ENCODE data around the gene C1orf105.

The C1orf105 gene

DNA sequence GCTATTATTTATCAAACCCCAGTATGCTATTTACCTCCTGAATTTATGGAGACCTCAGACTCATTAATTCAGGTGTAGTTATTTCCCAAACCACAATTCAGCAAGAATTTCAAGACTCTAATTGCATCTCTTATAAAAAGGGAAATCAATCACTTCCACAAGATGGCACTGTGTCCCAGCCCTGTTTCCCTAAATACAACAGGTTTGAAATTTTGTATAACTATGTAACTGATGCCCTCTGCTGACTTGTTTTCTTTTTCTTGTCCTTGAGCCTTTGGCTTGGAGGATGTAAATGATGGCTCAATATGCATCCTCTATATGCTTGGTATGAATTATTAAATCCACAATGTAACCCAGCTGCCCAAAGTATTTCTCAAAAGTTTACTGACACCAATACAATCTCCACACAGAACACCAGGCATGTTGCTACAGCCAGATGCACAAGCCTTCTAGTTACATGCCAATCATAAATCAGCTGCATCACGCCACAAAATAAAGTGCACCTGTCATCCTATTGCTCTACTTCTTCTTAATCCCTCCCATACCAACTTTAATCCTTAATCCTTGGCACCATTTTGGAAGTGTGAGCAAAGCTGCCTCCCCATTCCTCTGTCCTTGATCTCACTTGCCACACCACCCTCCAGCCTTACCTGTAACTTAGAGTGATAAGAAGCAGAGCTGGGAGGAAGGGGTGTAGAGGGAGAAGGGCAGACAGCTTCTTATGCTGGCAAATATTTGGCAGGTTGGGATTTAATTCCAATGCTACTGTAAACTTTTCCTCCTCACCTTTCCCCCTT, 9.0 kb downstream of the C1orf105 start:
- H4K91ac ChIP-seq (ENCODE audit: low read length) = no peak overlapping the region
- no peak overlapping the region for H3K9ac ChIP-seq (ENCODE audit: low read length)
- H2AK5ac ChIP-seq (ENCODE audit: low read length, severe bottlenecking) = no peak overlapping the region
- H3K18ac ChIP-seq (ENCODE audit: low read depth in 1 of 2, low read length in 2 of 2) = no peak overlapping the region
- H3K79me1 ChIP-seq (replicated peaks; ENCODE audit: low read length, poor library complexity, severe bottlenecking) = peaks cover 31% of the 10 kb centered on the region
- H3K4me1 ChIP-seq (ENCODE audit: control insufficient read depth, insufficient read depth, low read depth, low read length) = peaks cover 5% of the 10 kb centered on the region
- H3K9me3 ChIP-seq (ENCODE audit: control insufficient read depth, low read length) = no peaks in the 10 kb centered on the region
- no peak overlapping the region for H3K23ac ChIP-seq (ENCODE audit: low read length in 2 of 2)
- H3K4me2 ChIP-seq (ENCODE audit: low read length, poor library complexity, severe bottlenecking) = no peak overlapping the region
- no peak overlapping the region for H3K4ac ChIP-seq (ENCODE audit: low read depth in 1 of 2, low read length in 2 of 2)
- H2BK5ac ChIP-seq (ENCODE audit: low read depth, low read length, poor library complexity, severe bottlenecking) = no peak overlapping the region
- no peak overlapping the region for H4K8ac ChIP-seq (ENCODE audit: low read length)
- no peak overlapping the region for H3K27ac ChIP-seq (ENCODE audit: low read length, poor library complexity, severe bottlenecking)
- 100% methylated on average over 1 of the region's 1 CpG for WGBS
- H3K36me3 ChIP-seq (ENCODE audit: control insufficient read depth in 1 of 2, insufficient read depth in 2 of 2, low read depth in 1 of 2, low read length in 2 of 2) = peaks cover 0 to 8% of the 10 kb centered on the region in 2 experiments
- peak; percentile 71 for DNase-seq
- H3K14ac ChIP-seq (ENCODE audit: low read length in 2 of 2) = no peak overlapping the region
- no peak overlapping the region for H2BK120ac ChIP-seq (ENCODE audit: low read depth, low read length)
- no peak overlapping the region for H3K4me3 ChIP-seq (ENCODE audit: insufficient read depth in 1 of 2, low read depth in 1 of 2, low read length in 2 of 2)
- H2BK12ac ChIP-seq (ENCODE audit: low read length in 2 of 2) = peak overlapping the region in 1 of 2 experiments; percentile 63
- no peaks in the 10 kb centered on the region for H3K27me3 ChIP-seq (ENCODE audit: control insufficient read depth in 1 of 2, insufficient read depth in 1 of 2, low read length in 2 of 2)
- no peak overlapping the region for H2BK15ac ChIP-seq (ENCODE audit: low read depth, poor library complexity, severe bottlenecking)
- H2AFZ ChIP-seq (ENCODE audit: low read depth, low read length) = no peak overlapping the region

DNA sequence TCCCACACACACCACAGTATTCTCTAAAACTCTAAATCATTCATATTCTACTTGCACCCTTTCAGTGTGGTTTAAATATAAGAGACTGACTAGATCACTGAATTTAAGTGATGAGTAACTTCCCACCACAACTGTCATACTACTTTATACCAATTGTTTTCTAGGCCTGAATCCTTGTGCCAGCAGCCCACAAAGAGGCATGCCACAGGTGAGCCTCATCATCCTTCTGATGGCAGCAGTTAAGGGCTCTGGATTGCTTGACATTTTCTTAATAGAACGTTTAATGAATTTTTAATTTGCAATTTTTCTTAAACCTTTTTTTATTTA, 9.6 kb downstream of the C1orf105 start:
- H3K14ac ChIP-seq (ENCODE audit: low read length in 2 of 2) = no peak overlapping the region
- H3K27ac ChIP-seq (ENCODE audit: low read length, poor library complexity, severe bottlenecking) = no peak overlapping the region
- H3K23ac ChIP-seq (ENCODE audit: low read length in 2 of 2) = no peak overlapping the region
- peaks cover 0 to 8% of the 10 kb centered on the region in 2 experiments for H3K36me3 ChIP-seq (ENCODE audit: control insufficient read depth in 1 of 2, insufficient read depth in 2 of 2, low read depth in 1 of 2, low read length in 2 of 2)
- DNase-seq = no peak
- no peak overlapping the region for H3K18ac ChIP-seq (ENCODE audit: low read depth in 1 of 2, low read length in 2 of 2)
- H3K9ac ChIP-seq (ENCODE audit: low read length) = no peak overlapping the region
- no peak overlapping the region for H3K4ac ChIP-seq (ENCODE audit: low read depth in 1 of 2, low read length in 2 of 2)
- H4K91ac ChIP-seq (ENCODE audit: low read length) = no peak overlapping the region
- no peaks in the 10 kb centered on the region for H3K27me3 ChIP-seq (ENCODE audit: control insufficient read depth in 1 of 2, insufficient read depth in 1 of 2, low read length in 2 of 2)
- no peak overlapping the region for H2BK120ac ChIP-seq (ENCODE audit: low read depth, low read length)
- peaks cover 5% of the 10 kb centered on the region for H3K4me1 ChIP-seq (ENCODE audit: control insufficient read depth, insufficient read depth, low read depth, low read length)
- no peaks in the 10 kb centered on the region for H3K9me3 ChIP-seq (ENCODE audit: control insufficient read depth, low read length)
- no CpG with 5 or more reads among the region's 1 CpG for WGBS
- no peak overlapping the region for H2AK5ac ChIP-seq (ENCODE audit: low read length, severe bottlenecking)
- H3K4me2 ChIP-seq (ENCODE audit: low read length, poor library complexity, severe bottlenecking) = no peak overlapping the region
- H3K79me1 ChIP-seq (replicated peaks; ENCODE audit: low read length, poor library complexity, severe bottlenecking) = peaks cover 29% of the 10 kb centered on the region
- H3K4me3 ChIP-seq (ENCODE audit: insufficient read depth in 1 of 2, low read depth in 1 of 2, low read length in 2 of 2) = no peak overlapping the region
- no peak overlapping the region for H2AFZ ChIP-seq (ENCODE audit: low read depth, low read length)
- H2BK15ac ChIP-seq (ENCODE audit: low read depth, poor library complexity, severe bottlenecking) = no peak overlapping the region
- no peak overlapping the region for H4K8ac ChIP-seq (ENCODE audit: low read length)
- H2BK12ac ChIP-seq (ENCODE audit: low read length in 2 of 2) = no peak overlapping the region
- H2BK5ac ChIP-seq (ENCODE audit: low read depth, low read length, poor library complexity, severe bottlenecking) = no peak overlapping the region

DNA sequence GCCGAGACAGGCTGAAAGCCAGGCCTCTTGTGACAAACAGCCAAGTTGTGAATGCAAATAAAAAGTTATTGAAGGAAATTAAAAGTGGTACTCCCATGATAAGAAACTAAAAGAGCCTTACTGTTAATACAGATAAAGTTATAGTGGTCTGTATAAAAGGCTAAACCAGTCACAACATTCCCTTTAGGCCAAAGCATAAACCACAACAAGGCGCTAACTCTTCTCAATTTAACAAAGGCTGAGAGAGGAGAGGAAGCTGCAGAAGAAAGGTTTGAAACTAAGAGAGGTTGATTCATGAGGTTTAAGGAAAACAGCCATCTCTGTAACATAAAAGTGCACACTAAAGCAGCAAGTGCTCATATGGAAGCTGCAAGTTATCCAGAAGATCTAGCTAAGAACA, 10.7 kb downstream of the C1orf105 start:
- WGBS = 100% methylated on average over 1 of the region's 2 CpGs
- no peak overlapping the region for H3K18ac ChIP-seq (ENCODE audit: low read depth in 1 of 2, low read length in 2 of 2)

DNA sequence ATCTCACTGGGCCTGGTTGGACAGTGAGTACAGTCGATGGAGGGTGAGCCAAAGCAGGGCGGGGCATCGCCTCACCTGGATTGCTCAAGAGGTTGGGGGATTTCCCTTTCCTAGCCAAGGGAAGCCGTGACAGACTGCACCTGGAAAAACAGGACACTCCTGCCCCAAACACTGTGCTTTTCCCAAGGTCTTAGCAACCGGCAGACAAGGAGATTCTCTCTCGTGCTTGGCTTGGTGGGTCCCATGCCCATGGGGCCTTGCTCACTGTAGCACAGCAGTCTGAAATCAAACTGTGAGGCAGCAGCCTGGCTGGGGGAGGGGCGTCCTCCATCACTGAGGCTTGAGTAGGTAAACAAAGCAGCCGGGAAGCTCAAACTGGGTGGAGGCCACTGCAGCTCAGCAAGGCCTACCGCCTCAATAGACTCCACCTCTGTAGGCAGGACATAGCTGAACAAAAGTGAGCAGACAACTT, 11.3 kb downstream of the C1orf105 start:
- H2AFZ ChIP-seq (ENCODE audit: low read depth, low read length) = no peak overlapping the region
- no peak overlapping the region for H3K9ac ChIP-seq (ENCODE audit: low read length)
- 75% methylated on average over 9 of the region's 9 CpGs for WGBS
- no peak overlapping the region for H2BK12ac ChIP-seq (ENCODE audit: low read length in 2 of 2)
- peak overlapping the region; percentile 48 for H4K91ac ChIP-seq (ENCODE audit: low read length)
- no peak overlapping the region for H3K27ac ChIP-seq (ENCODE audit: low read length, poor library complexity, severe bottlenecking)
- H3K27me3 ChIP-seq (ENCODE audit: control insufficient read depth in 1 of 2, insufficient read depth in 1 of 2, low read length in 2 of 2) = no peaks in the 10 kb centered on the region
- H3K14ac ChIP-seq (ENCODE audit: low read length in 2 of 2) = no peak overlapping the region
- no peak overlapping the region for H4K8ac ChIP-seq (ENCODE audit: low read length)
- no peak overlapping the region for H3K4ac ChIP-seq (ENCODE audit: low read depth in 1 of 2, low read length in 2 of 2)
- H3K4me3 ChIP-seq (ENCODE audit: insufficient read depth in 1 of 2, low read depth in 1 of 2, low read length in 2 of 2) = no peak overlapping the region
- H3K23ac ChIP-seq (ENCODE audit: low read length in 2 of 2) = no peak overlapping the region
- no peak overlapping the region for H3K4me2 ChIP-seq (ENCODE audit: low read length, poor library complexity, severe bottlenecking)
- DNase-seq = no peak
- no peak overlapping the region for H3K18ac ChIP-seq (ENCODE audit: low read depth in 1 of 2, low read length in 2 of 2)
- H3K36me3 ChIP-seq (ENCODE audit: control insufficient read depth in 1 of 2, insufficient read depth in 2 of 2, low read depth in 1 of 2, low read length in 2 of 2) = peaks cover 0 to 8% of the 10 kb centered on the region in 2 experiments
- H2BK15ac ChIP-seq (ENCODE audit: low read depth, poor library complexity, severe bottlenecking) = no peak overlapping the region
- no peak overlapping the region for H2AK5ac ChIP-seq (ENCODE audit: low read length, severe bottlenecking)
- H3K79me1 ChIP-seq (replicated peaks; ENCODE audit: low read length, poor library complexity, severe bottlenecking) = peaks cover 28% of the 10 kb centered on the region
- no peak overlapping the region for H2BK120ac ChIP-seq (ENCODE audit: low read depth, low read length)
- no peak overlapping the region for H2BK5ac ChIP-seq (ENCODE audit: low read depth, low read length, poor library complexity, severe bottlenecking)
- H3K4me1 ChIP-seq (ENCODE audit: control insufficient read depth, insufficient read depth, low read depth, low read length) = peaks cover 5% of the 10 kb centered on the region
- H3K9me3 ChIP-seq (ENCODE audit: control insufficient read depth, low read length) = no peaks in the 10 kb centered on the region

More for the DNA sequence above, 10.7 kb downstream of the C1orf105 start:
- DNase-seq = no peak
- H2BK120ac ChIP-seq (ENCODE audit: low read depth, low read length) = no peak overlapping the region
- no peak overlapping the region for H3K4me3 ChIP-seq (ENCODE audit: insufficient read depth in 1 of 2, low read depth in 1 of 2, low read length in 2 of 2)
- H3K36me3 ChIP-seq (ENCODE audit: control insufficient read depth in 1 of 2, insufficient read depth in 2 of 2, low read depth in 1 of 2, low read length in 2 of 2) = peaks cover 0 to 8% of the 10 kb centered on the region in 2 experiments
- H3K79me1 ChIP-seq (replicated peaks; ENCODE audit: low read length, poor library complexity, severe bottlenecking) = peaks cover 28% of the 10 kb centered on the region
- H3K27me3 ChIP-seq (ENCODE audit: control insufficient read depth in 1 of 2, insufficient read depth in 1 of 2, low read length in 2 of 2) = no peaks in the 10 kb centered on the region
- H2BK5ac ChIP-seq (ENCODE audit: low read depth, low read length, poor library complexity, severe bottlenecking) = no peak overlapping the region
- H3K23ac ChIP-seq (ENCODE audit: low read length in 2 of 2) = no peak overlapping the region
- H2BK12ac ChIP-seq (ENCODE audit: low read length in 2 of 2) = no peak overlapping the region
- no peak overlapping the region for H2AFZ ChIP-seq (ENCODE audit: low read depth, low read length)
- H3K9ac ChIP-seq (ENCODE audit: low read length) = no peak overlapping the region
- no peak overlapping the region for H2AK5ac ChIP-seq (ENCODE audit: low read length, severe bottlenecking)
- peaks cover 5% of the 10 kb centered on the region for H3K4me1 ChIP-seq (ENCODE audit: control insufficient read depth, insufficient read depth, low read depth, low read length)
- no peak overlapping the region for H3K27ac ChIP-seq (ENCODE audit: low read length, poor library complexity, severe bottlenecking)
- no peak overlapping the region for H3K4ac ChIP-seq (ENCODE audit: low read depth in 1 of 2, low read length in 2 of 2)
- H2BK15ac ChIP-seq (ENCODE audit: low read depth, poor library complexity, severe bottlenecking) = no peak overlapping the region
- H4K91ac ChIP-seq (ENCODE audit: low read length) = no peak overlapping the region
- no peak overlapping the region for H3K4me2 ChIP-seq (ENCODE audit: low read length, poor library complexity, severe bottlenecking)
- no peak overlapping the region for H3K14ac ChIP-seq (ENCODE audit: low read length in 2 of 2)
- H3K9me3 ChIP-seq (ENCODE audit: control insufficient read depth, low read length) = no peaks in the 10 kb centered on the region
- no peak overlapping the region for H4K8ac ChIP-seq (ENCODE audit: low read length)

Measured in mesenchymal stem cell (in vitro differentiated cells and primary cell).